ENCODE results near the gene DFFA.

DNA sequence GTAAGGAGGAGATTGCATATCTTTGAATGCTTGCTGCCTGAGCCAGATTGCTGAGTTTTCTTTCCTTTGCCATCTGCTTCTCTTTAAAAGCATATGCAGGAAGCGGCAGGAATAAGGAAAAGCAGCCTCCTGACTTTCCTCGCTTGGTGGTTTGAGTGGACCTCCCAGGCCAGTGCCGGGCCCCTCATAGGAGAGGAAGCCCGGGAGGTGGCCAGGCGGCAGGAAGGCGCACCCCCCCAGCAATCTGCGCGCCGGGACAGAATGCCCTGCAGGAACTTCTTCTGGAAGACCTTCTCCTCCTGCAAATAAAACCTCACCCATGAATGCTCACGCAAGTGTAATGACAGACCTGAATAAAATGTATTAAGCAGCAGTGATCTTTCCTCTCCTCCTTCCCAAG lies 21.0 kb downstream of the DFFA start:
- no peak for TF ChIP-seq POLR2A (IDR thresholded peaks at IDR 0.05; ENCODE audit: low read depth, low read length)
- TF ChIP-seq, protein P1, sequence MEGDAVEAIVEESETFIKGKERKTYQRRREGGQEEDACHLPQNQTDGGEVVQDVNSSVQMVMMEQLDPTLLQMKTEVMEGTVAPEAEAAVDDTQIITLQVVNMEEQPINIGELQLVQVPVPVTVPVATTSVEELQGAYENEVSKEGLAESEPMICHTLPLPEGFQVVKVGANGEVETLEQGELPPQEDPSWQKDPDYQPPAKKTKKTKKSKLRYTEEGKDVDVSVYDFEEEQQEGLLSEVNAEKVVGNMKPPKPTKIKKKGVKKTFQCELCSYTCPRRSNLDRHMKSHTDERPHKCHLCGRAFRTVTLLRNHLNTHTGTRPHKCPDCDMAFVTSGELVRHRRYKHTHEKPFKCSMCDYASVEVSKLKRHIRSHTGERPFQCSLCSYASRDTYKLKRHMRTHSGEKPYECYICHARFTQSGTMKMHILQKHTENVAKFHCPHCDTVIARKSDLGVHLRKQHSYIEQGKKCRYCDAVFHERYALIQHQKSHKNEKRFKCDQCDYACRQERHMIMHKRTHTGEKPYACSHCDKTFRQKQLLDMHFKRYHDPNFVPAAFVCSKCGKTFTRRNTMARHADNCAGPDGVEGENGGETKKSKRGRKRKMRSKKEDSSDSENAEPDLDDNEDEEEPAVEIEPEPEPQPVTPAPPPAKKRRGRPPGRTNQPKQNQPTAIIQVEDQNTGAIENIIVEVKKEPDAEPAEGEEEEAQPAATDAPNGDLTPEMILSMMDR (conservative IDR thresholded peaks at IDR 0.05; ENCODE audit: low read depth, low read length): no peak
- TF ChIP-seq SMC3 (IDR thresholded peaks at IDR 0.05; ENCODE audit: low read depth, low read length): no peak
